ENCODE data around the gene IRGC.

IRGC gene

DNA sequence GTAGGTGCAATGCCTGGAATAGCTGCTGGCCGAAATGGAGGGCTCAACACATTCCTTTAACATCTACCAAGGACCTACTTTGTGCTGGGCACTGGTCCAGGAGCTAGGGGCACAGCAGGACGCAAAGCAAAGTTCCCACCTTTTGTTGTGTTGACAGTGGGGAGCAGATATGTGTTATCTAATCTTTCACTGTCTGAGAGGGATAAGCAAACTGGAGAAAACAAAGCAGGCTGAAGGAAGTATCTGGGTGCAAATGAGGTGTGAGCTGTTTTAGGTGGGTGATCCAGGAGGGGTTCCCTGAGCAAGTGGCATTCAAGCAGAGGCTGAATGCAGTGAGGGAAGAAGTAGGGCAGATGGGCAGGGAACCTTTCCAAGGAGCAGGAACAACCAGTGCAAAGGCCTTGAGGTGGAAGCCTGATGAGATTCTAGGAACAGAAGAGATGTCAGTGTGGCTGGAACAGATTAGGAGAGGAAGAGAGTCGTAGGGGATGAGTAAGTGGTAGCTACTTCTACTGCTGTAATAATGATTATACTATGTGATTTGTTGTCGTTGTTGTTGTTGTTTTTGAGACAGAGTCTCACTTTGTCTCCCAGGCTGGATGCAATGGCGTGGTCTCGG is 43.7 kb upstream of the IRGC start:
- Histone ChIP-seq H3K4me1 (ENCODE audit: control insufficient read depth, insufficient read depth, low read length) (peaks cover 55% of the 10 kb centered on the region), H3K36me3 (ENCODE audit: control insufficient read depth in 2 of 2, insufficient read depth in 1 of 2, low read length in 2 of 2) (peaks cover 0 to 2% of the 10 kb centered on the region in 2 experiments; a peak in 2 of 3 replicates), H3K27ac (ENCODE audit: extremely low read depth, low read depth, low read length) (no peak overlapping the region; the same call in 1 of the 2 replicates), H3K9me3 (ENCODE audit: control insufficient read depth, insufficient read depth, low read depth, low read length) (no peaks in the 10 kb centered on the region), H3K4me3 (ENCODE audit: low read depth, low read length) (no peak overlapping the region)
- CTCF ChIA-PET, result interaction anchor here (1.0 to 2.1 kb wide), 4 partner anchors 13 to 81 kb away, joined by 3 to 7 read pairs (median 6); no protein-coding TSS in a partner anchor
- POLR2A ChIA-PET, result interaction anchor here (0.6 to 1.8 kb wide), 2 partner anchors 83 to 86 kb away, joined by 3 to 5 read pairs; partner anchors contain the start of gene SMG9
- TF ChIP-seq, protein P1, sequence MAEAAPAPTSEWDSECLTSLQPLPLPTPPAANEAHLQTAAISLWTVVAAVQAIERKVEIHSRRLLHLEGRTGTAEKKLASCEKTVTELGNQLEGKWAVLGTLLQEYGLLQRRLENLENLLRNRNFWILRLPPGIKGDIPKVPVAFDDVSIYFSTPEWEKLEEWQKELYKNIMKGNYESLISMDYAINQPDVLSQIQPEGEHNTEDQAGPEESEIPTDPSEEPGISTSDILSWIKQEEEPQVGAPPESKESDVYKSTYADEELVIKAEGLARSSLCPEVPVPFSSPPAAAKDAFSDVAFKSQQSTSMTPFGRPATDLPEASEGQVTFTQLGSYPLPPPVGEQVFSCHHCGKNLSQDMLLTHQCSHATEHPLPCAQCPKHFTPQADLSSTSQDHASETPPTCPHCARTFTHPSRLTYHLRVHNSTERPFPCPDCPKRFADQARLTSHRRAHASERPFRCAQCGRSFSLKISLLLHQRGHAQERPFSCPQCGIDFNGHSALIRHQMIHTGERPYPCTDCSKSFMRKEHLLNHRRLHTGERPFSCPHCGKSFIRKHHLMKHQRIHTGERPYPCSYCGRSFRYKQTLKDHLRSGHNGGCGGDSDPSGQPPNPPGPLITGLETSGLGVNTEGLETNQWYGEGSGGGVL (tag by site-specific recombination; IDR thresholded peaks at IDR 0.05), result peak; percentile 54
- no peak for TF ChIP-seq ZNF510 (tag by site-specific recombination; IDR thresholded peaks at IDR 0.05; ENCODE audit: insufficient replicate concordance)
- TF ChIP-seq, protein P2, sequence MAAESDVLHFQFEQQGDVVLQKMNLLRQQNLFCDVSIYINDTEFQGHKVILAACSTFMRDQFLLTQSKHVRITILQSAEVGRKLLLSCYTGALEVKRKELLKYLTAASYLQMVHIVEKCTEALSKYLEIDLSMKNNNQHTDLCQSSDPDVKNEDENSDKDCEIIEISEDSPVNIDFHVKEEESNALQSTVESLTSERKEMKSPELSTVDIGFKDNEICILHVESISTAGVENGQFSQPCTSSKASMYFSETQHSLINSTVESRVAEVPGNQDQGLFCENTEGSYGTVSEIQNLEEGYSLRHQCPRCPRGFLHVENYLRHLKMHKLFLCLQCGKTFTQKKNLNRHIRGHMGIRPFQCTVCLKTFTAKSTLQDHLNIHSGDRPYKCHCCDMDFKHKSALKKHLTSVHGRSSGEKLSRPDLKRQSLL (tag by site-specific recombination; IDR thresholded peaks at IDR 0.05), result no peak
- peak; percentile 17; the same call in 1 of the 2 replicates for TF ChIP-seq ZBTB20 (tag by site-specific recombination; IDR thresholded peaks at IDR 0.05)
- TF ChIP-seq PATZ1 (tag by site-specific recombination; IDR thresholded peaks at IDR 0.05), result 0 out of 2 replicates have a peak, but pooled peaks have one; percentile 35
- peak; percentile 56; the same call in 1 of the 2 replicates for TF ChIP-seq ZNF600 (tag by site-specific recombination; IDR thresholded peaks at IDR 0.05)
- TF ChIP-seq ZBTB7A (tag by site-specific recombination; IDR thresholded peaks at IDR 0.05; ENCODE audit: low read depth), result no peak
- TF ChIP-seq ZNF366 (tag by site-specific recombination; conservative IDR thresholded peaks at IDR 0.05), result peak; percentile 45
- peak; percentile 70 for TF ChIP-seq ZNF623 (tag by site-specific recombination; IDR thresholded peaks at IDR 0.05)
- 0 out of 2 replicates have a peak, but pooled peaks have one; percentile 7 for TF ChIP-seq OSR2 (tag by site-specific recombination; IDR thresholded peaks at IDR 0.05)
- TF ChIP-seq ZNF280C (tag by site-specific recombination; IDR thresholded peaks at IDR 0.05), result no peak
- no peak for TF ChIP-seq RBAK (tag by site-specific recombination; IDR thresholded peaks at IDR 0.05)
- TF ChIP-seq PRDM1 (tag by site-specific recombination; IDR thresholded peaks at IDR 0.05), result no peak
- TF ChIP-seq ZNF18 (tag by site-specific recombination; IDR thresholded peaks at IDR 0.05), result peak; percentile 88
- peak; percentile 57 for TF ChIP-seq ZNF341 (tag by site-specific recombination; IDR thresholded peaks at IDR 0.05; ENCODE audit: low read depth)
- TF ChIP-seq ZBTB17 (tag by site-specific recombination; IDR thresholded peaks at IDR 0.05), result peak; percentile 66
- TF ChIP-seq ZNF558 (tag by site-specific recombination; IDR thresholded peaks at IDR 0.05), result no peak
- 0 out of 2 replicates have a peak, but pooled peaks have one; percentile 34 for TF ChIP-seq ZBTB48 (tag by site-specific recombination; IDR thresholded peaks at IDR 0.05)
- no peak for TF ChIP-seq ZNF423 (tag by site-specific recombination; IDR thresholded peaks at IDR 0.05)
- peak; percentile 73; the same call in 1 of the 2 replicates for TF ChIP-seq REPIN1 (tag by site-specific recombination; IDR thresholded peaks at IDR 0.05; ENCODE audit: low read depth)
- TF ChIP-seq FEZF1 (tag by site-specific recombination; IDR thresholded peaks at IDR 0.05), result no peak
- peak; percentile 78 for TF ChIP-seq ZIC2 (tag by site-specific recombination; IDR thresholded peaks at IDR 0.05)
- TF ChIP-seq ZNF513 (tag by site-specific recombination; IDR thresholded peaks at IDR 0.05), result no peak
- TF ChIP-seq ZNF433 (tag by site-specific recombination; IDR thresholded peaks at IDR 0.05; ENCODE audit: low read depth), result no peak
- no peak for TF ChIP-seq ZFP3 (tag by site-specific recombination; IDR thresholded peaks at IDR 0.05; ENCODE audit: low read depth)
